ENCODE measurements around the gene PHF11. TPM values are rescaled to one million over a fixed set of nuclear protein-coding genes. Genes with fewer than 3 reads are reported as not detected.

PHF11 gene
- 18.5 and 19.3 TPM in 2 replicates for total RNA-seq

DNA sequence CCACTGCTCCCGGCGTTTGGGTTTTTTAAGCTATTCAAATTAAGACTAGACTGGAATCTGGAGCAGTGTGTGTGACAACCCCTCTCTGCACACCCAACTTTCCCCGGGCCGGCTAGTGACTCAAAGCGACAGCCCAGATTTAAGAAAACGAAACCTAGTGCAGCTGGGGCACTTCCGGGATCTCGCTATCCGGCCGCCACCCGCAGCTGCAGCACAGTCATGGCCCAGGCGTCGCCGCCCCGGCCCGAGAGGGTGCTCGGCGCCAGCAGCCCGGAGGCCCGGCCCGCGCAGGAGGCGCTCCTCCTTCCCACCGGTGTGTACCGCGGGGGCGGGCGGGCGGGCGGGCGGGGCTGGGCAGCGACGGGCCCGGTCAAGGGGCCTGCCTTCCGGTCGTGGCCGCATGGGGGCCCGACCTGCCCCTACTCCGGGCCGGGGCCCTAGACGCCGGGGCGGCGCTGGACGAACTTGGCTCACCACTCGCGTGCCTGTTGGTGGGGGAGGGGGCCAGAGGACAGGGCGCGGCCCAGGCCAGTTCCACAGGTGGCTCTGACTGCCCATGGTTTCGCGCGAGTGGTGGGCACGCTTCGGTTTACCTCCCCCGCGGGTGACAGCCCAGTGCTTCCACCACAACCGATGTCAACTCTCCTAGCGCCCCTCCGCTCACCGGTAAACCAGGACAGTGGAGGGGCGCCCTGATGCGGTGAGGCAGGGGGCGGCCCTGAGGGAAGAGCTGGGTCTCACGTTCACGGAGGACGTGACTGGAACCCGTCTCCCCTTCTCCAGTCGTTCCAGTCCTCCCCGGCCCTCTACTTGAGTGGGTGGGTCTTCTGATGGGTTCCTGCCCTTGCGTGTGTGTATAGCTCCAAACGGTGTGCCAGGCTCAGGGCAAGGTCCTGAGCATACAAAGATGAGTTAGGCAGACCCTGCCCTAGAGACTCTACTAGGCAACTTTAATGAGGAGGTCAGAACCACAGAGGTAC is at the start of gene PHF11:
Gene PHF11 (plus strand): TSS at position 171 of the 980 bp plus-strand sequence. CDS start 49 bp downstream, at position 220.

Other genes starting within 250 kb of the PHF11 start
- 3.4 and 5.6 TPM in 2 replicates for gene CDADC1, start 248.0 kb upstream of the PHF11 start, total RNA-seq
- gene CAB39L, start 51.9 kb upstream of the PHF11 start, total RNA-seq: 8.2 and 10.9 TPM in 2 replicates
- gene SETDB2, start 51.7 kb upstream of the PHF11 start, total RNA-seq: 3.9 and 5.2 TPM in 2 replicates
- 28.6 and 30.5 TPM in 2 replicates for gene RCBTB1, start 89.6 kb downstream of the PHF11 start, total RNA-seq
- gene ARL11, start 132.6 kb downstream of the PHF11 start, total RNA-seq: 0.13 and 0.22 TPM in 2 replicates
- gene EBPL, start 195.5 kb downstream of the PHF11 start, total RNA-seq: 97.4 and 100 TPM in 2 replicates